ENCODE results near the gene WNK1.
A peak's percentile ranks its signal among the peaks of the same experiment; 100 is the strongest.

The WNK1 gene

GRCh38 chr12:906062-906585 lies 153.7 kb downstream of the WNK1 start:
- POLR2A ChIA-PET: no interaction called here
- H3K4me3 ChIP-seq (ENCODE audit: low read depth, low read length): no peak overlapping the region
- H3K4me1 ChIP-seq (ENCODE audit: control insufficient read depth, insufficient read depth, low read length): no peaks in the 10 kb centered on the region
- TF ChIP-seq GLIS1 (tag by site-specific recombination; IDR thresholded peaks at IDR 0.05) (peak; percentile 56; the same call in 1 of the 2 replicates), ZSCAN18 (tag by site-specific recombination; IDR thresholded peaks at IDR 0.05) (no peak)
- no peak overlapping the region for H3K27ac ChIP-seq (ENCODE audit: extremely low read depth, low read depth, low read length)
- CTCF ChIA-PET: interaction anchor here (1.5 kb wide), 1 partner anchor 336 kb away, joined by 3 read pairs; no protein-coding TSS in a partner anchor
- no peaks in the 10 kb centered on the region for H3K9me3 ChIP-seq (ENCODE audit: control insufficient read depth, insufficient read depth, low read depth, low read length)
- H3K36me3 ChIP-seq (ENCODE audit: control insufficient read depth in 2 of 2, insufficient read depth in 1 of 2, low read length in 2 of 2): peaks cover 50 to 96% of the 10 kb centered on the region in 2 experiments

GRCh38 chr12:907413-908185 lies 155.2 kb downstream of the WNK1 start:
- ChIA-PET CTCF (no interaction called here), POLR2A (no interaction called here)
- Histone ChIP-seq H3K4me3 (ENCODE audit: low read depth, low read length) (no peak overlapping the region), H3K4me1 (ENCODE audit: control insufficient read depth, insufficient read depth, low read length) (no peaks in the 10 kb centered on the region), H3K27ac (ENCODE audit: extremely low read depth, low read depth, low read length) (no peak overlapping the region), H3K36me3 (ENCODE audit: control insufficient read depth in 2 of 2, insufficient read depth in 1 of 2, low read length in 2 of 2) (peaks cover 46 to 96% of the 10 kb centered on the region in 2 experiments), H3K9me3 (ENCODE audit: control insufficient read depth, insufficient read depth, low read depth, low read length) (no peaks in the 10 kb centered on the region)
- TF ChIP-seq ZNF600 (tag by site-specific recombination; IDR thresholded peaks at IDR 0.05): peak; percentile 40
- no peak for TF ChIP-seq HOXC10 (CRISPR knock-in tag; IDR thresholded peaks at IDR 0.05)
- TF ChIP-seq ZNF404 (tag by site-specific recombination; IDR thresholded peaks at IDR 0.05): no peak
- no peak for TF ChIP-seq ZNF211 (tag by site-specific recombination; IDR thresholded peaks at IDR 0.05; ENCODE audit: low read depth)
- no peak for TF ChIP-seq ZNF324 (tag by site-specific recombination; IDR thresholded peaks at IDR 0.05)
- no peak for TF ChIP-seq INSM2 (tag by site-specific recombination; IDR thresholded peaks at IDR 0.05)
- TF ChIP-seq ZNF645 (tag by site-specific recombination; IDR thresholded peaks at IDR 0.05): no peak

GRCh38 chr12:909861-910260 lies 157.5 kb downstream of the WNK1 start:
- ChIA-PET CTCF (interaction anchor here (1.0 kb wide), 1 partner anchor 340 kb away, joined by 3 read pairs; no protein-coding TSS in a partner anchor), POLR2A (no interaction called here)
- TF ChIP-seq ZNF776 (tag by site-specific recombination; IDR thresholded peaks at IDR 0.05; ENCODE audit: borderline replicate concordance): no peak
- Histone ChIP-seq H3K4me3 (ENCODE audit: low read depth, low read length) (no peak overlapping the region), H3K36me3 (ENCODE audit: control insufficient read depth in 2 of 2, insufficient read depth in 1 of 2, low read length in 2 of 2) (peaks cover 45 to 96% of the 10 kb centered on the region in 2 experiments), H3K27ac (ENCODE audit: extremely low read depth, low read depth, low read length) (no peak overlapping the region), H3K4me1 (ENCODE audit: control insufficient read depth, insufficient read depth, low read length) (no peaks in the 10 kb centered on the region), H3K9me3 (ENCODE audit: control insufficient read depth, insufficient read depth, low read depth, low read length) (no peaks in the 10 kb centered on the region)

GRCh38 chr12:910416-910815 lies 158.0 kb downstream of the WNK1 start:
- POLR2A ChIA-PET: no interaction called here
- CTCF ChIA-PET: interaction anchor here (1.0 kb wide), 1 partner anchor 340 kb away, joined by 3 read pairs; no protein-coding TSS in a partner anchor
- TF ChIP-seq ZNF629 (tag by site-specific recombination; IDR thresholded peaks at IDR 0.05) (no peak), EGR2 (tag by site-specific recombination; IDR thresholded peaks at IDR 0.05; ENCODE audit: low read depth) (no peak), ZNF324 (tag by site-specific recombination; IDR thresholded peaks at IDR 0.05) (no peak), ZNF362 (tag by site-specific recombination; IDR thresholded peaks at IDR 0.05) (no peak), ZNF501 (tag by site-specific recombination; IDR thresholded peaks at IDR 0.05) (no peak), ZSCAN30 (tag by site-specific recombination; IDR thresholded peaks at IDR 0.05) (no peak), TRIM28 (IDR thresholded peaks at IDR 0.05; ENCODE audit: borderline replicate concordance, low read length) (no peak), ZNF175 (tag by site-specific recombination; IDR thresholded peaks at IDR 0.05) (no peak), ZNF544 (tag by site-specific recombination; IDR thresholded peaks at IDR 0.05) (no peak), ZSCAN23 (tag by site-specific recombination; IDR thresholded peaks at IDR 0.05) (no peak), GLI2 (tag by site-specific recombination; IDR thresholded peaks at IDR 0.05; ENCODE audit: borderline replicate concordance, low read depth) (no peak), ZNF677 (tag by site-specific recombination; IDR thresholded peaks at IDR 0.05) (no peak)

More at GRCh38 chr12:910416-910815, 158.0 kb downstream of the WNK1 start:
- no peaks in the 10 kb centered on the region for H3K4me1 ChIP-seq (ENCODE audit: control insufficient read depth, insufficient read depth, low read length)
- no peak overlapping the region for H3K4me3 ChIP-seq (ENCODE audit: low read depth, low read length)
- no peak overlapping the region for H3K27ac ChIP-seq (ENCODE audit: extremely low read depth, low read depth, low read length)
- H3K36me3 ChIP-seq (ENCODE audit: control insufficient read depth in 2 of 2, insufficient read depth in 1 of 2, low read length in 2 of 2): peaks cover 48 to 96% of the 10 kb centered on the region in 2 experiments
- H3K9me3 ChIP-seq (ENCODE audit: control insufficient read depth, insufficient read depth, low read depth, low read length): no peaks in the 10 kb centered on the region

Data from HEK293 (cell line).